ENCODE results near the gene AMDHD1. TPM values are rescaled to one million over a fixed set of nuclear protein-coding genes. Genes with fewer than 3 reads are reported as not detected.

AMDHD1 gene
- total RNA-seq, 8 experiments from 2014 or later, result 0.27 to 9.9 (median 1.2) TPM

- peak in 1 of 8 experiments; percentile 42 for ATAC-seq (replicated peaks in 6 of 8)
- in situ Hi-C loops (cut with MboI; ENCODE audit: low pct_unique_long_range_greater_than_20kb in 2 of 9, low sequenced_read_pairs in 9 of 9, unreplicated experiment in 9 of 9), result loop anchor here in 2 of 9 experiments (25.0 kb wide), 2 partner anchors 376 to 401 kb away; no protein-coding TSS in a partner anchor
- no peak overlapping the region for H3K4me3 ChIP-seq
- H3K27ac ChIP-seq, result no peak overlapping the region
- 62 to 87% (median 77%) methylated on average over 4 to 10 of the region's 11 CpGs for WGBS, 10 experiments
- peaks cover 0 to 2% of the 10 kb centered on the region in 2 donors for H3K4me1 ChIP-seq (replicated peaks in 1 of 2)
Measured at GRCh38 chr12:95988506-95989275, 45.6 kb downstream of the AMDHD1 start.

GRCh38 chr12:95989504-95990123, 46.5 kb downstream of the AMDHD1 start:
- ATAC-seq (replicated peaks in 6 of 8), result no peak
- in situ Hi-C loops (cut with MboI; ENCODE audit: low pct_unique_long_range_greater_than_20kb in 2 of 9, low sequenced_read_pairs in 9 of 9, unreplicated experiment in 9 of 9), result loop anchor here in 2 of 9 experiments (25.0 kb wide), 2 partner anchors 377 to 402 kb away; no protein-coding TSS in a partner anchor
- Histone ChIP-seq H3K4me1 (replicated peaks in 1 of 2) (peaks cover 0 to 2% of the 10 kb centered on the region in 2 donors), H3K4me3 (no peak overlapping the region), H3K27ac (no peak overlapping the region)
- 11 to 100% (median 50%) methylated on average over 1 to 4 of the region's 4 CpGs; no CpG with 5 or more reads in 2 of the 10 experiments for WGBS, 10 experiments

- in situ Hi-C loops (cut with MboI; ENCODE audit: low pct_unique_long_range_greater_than_20kb in 2 of 9, low sequenced_read_pairs in 9 of 9, unreplicated experiment in 9 of 9), result loop anchor here in 2 of 9 experiments (25.0 kb wide), 2 partner anchors 378 to 403 kb away; no protein-coding TSS in a partner anchor
- no peak overlapping the region for H3K27ac ChIP-seq
- no peak for ATAC-seq (replicated peaks in 6 of 8)
- no peak overlapping the region for H3K4me3 ChIP-seq
- H3K4me1 ChIP-seq (replicated peaks in 1 of 2), result peaks cover 0 to 2% of the 10 kb centered on the region in 2 donors
- 58 to 77% (median 67%) methylated on average over 1 to 3 of the region's 7 CpGs; no CpG with 5 or more reads in 3 of the 10 experiments for WGBS, 10 experiments
Measured at GRCh38 chr12:95990136-95990535, 47.0 kb downstream of the AMDHD1 start.

GRCh38 chr12:95993907-95994306, 50.8 kb downstream of the AMDHD1 start:
- H3K4me1 ChIP-seq (replicated peaks in 1 of 2), result peaks cover 0 to 2% of the 10 kb centered on the region in 2 donors
- 38 to 93% (median 83%) methylated on average over 1 to 6 of the region's 7 CpGs; no CpG with 5 or more reads in 1 of the 10 experiments for WGBS, 10 experiments
- in situ Hi-C loops (cut with MboI; ENCODE audit: low pct_unique_long_range_greater_than_20kb in 2 of 9, low sequenced_read_pairs in 9 of 9, unreplicated experiment in 9 of 9), result loop anchor here in 2 of 9 experiments (25.0 kb wide), 2 partner anchors 382 to 407 kb away; no protein-coding TSS in a partner anchor
- no peak overlapping the region for H3K27ac ChIP-seq
- H3K4me3 ChIP-seq, result no peak overlapping the region
- no peak for ATAC-seq (replicated peaks in 6 of 8)

GRCh38 chr12:95994476-95994875, 51.3 kb downstream of the AMDHD1 start:
- no peak for ATAC-seq (replicated peaks in 6 of 8)
- no peaks in the 10 kb centered on the region for H3K4me1 ChIP-seq (replicated peaks in 1 of 2)
- no peak overlapping the region for H3K4me3 ChIP-seq
- in situ Hi-C loops (cut with MboI; ENCODE audit: low pct_unique_long_range_greater_than_20kb in 2 of 9, low sequenced_read_pairs in 9 of 9, unreplicated experiment in 9 of 9), result loop anchor here in 2 of 9 experiments (25.0 kb wide), 2 partner anchors 382 to 407 kb away; no protein-coding TSS in a partner anchor
- no peak overlapping the region for H3K27ac ChIP-seq
- WGBS, 10 experiments, result 50 to 100% (median 93%) methylated on average over 1 to 3 of the region's 5 CpGs; no CpG with 5 or more reads in 4 of the 10 experiments

- Histone ChIP-seq H3K27ac (no peak overlapping the region), H3K4me1 (replicated peaks in 1 of 2) (no peaks in the 10 kb centered on the region), H3K4me3 (no peak overlapping the region)
- in situ Hi-C loops (cut with MboI; ENCODE audit: low pct_unique_long_range_greater_than_20kb in 2 of 9, low sequenced_read_pairs in 9 of 9, unreplicated experiment in 9 of 9), result loop anchor here in 2 of 9 experiments (25.0 kb wide), 2 partner anchors 383 to 408 kb away; no protein-coding TSS in a partner anchor
- no peak for ATAC-seq (replicated peaks in 6 of 8)
- 45 to 100% (median 92%) methylated on average over 1 to 17 of the region's 29 CpGs; no CpG with 5 or more reads in 1 of the 10 experiments for WGBS, 10 experiments
Measured at GRCh38 chr12:95995238-95996031, 52.3 kb downstream of the AMDHD1 start.

GRCh38 chr12:95996034-95996658, 53.0 kb downstream of the AMDHD1 start, which contains the start of gene HAL:
TSS of gene HAL (minus strand) at chr12:95996344. CDS start at chr12:95995910, 434 bp downstream.
- Histone ChIP-seq H3K4me1 (replicated peaks in 1 of 2) (no peaks in the 10 kb centered on the region), H3K27ac (no peak within 1 kb of the TSS), H3K4me3 (no peak within 1 kb of the TSS)
- in situ Hi-C loops (cut with MboI; ENCODE audit: low pct_unique_long_range_greater_than_20kb in 2 of 9, low sequenced_read_pairs in 9 of 9, unreplicated experiment in 9 of 9), result loop anchor here in 2 of 9 experiments (25.0 kb wide), 2 partner anchors 384 to 409 kb away; no protein-coding TSS in a partner anchor
- 0 to 100% (median 58%) methylated on average over 1 to 5 of the region's 7 CpGs; no CpG with 5 or more reads in 2 of the 10 experiments for WGBS, 10 experiments
- peak in 1 of 8 experiments; percentile 29 for ATAC-seq (replicated peaks in 6 of 8)

- H3K27ac ChIP-seq, result no peak overlapping the region
- H3K4me1 ChIP-seq (replicated peaks in 1 of 2), result no peaks in the 10 kb centered on the region
- ATAC-seq (replicated peaks in 6 of 8), result no peak
- in situ Hi-C loops (cut with MboI; ENCODE audit: low pct_unique_long_range_greater_than_20kb in 2 of 9, low sequenced_read_pairs in 9 of 9, unreplicated experiment in 9 of 9), result loop anchor here in 2 of 9 experiments (25.0 kb wide), 2 partner anchors 385 to 410 kb away; no protein-coding TSS in a partner anchor
- H3K4me3 ChIP-seq, result no peak overlapping the region
- 79 to 100% (median 93%) methylated on average over 1 to 3 of the region's 3 CpGs; no CpG with 5 or more reads in 2 of the 10 experiments for WGBS, 10 experiments
Measured at GRCh38 chr12:95997276-95997675, 54.1 kb downstream of the AMDHD1 start.

- Histone ChIP-seq H3K27ac (no peak overlapping the region), H3K4me3 (no peak overlapping the region), H3K4me1 (replicated peaks in 1 of 2) (no peaks in the 10 kb centered on the region)
- 40 to 100% (median 82%) methylated on average over 1 to 4 of the region's 5 CpGs for WGBS, 10 experiments
- ATAC-seq (replicated peaks in 6 of 8), result no peak
- in situ Hi-C loops (cut with MboI; ENCODE audit: low pct_unique_long_range_greater_than_20kb in 2 of 9, low sequenced_read_pairs in 9 of 9, unreplicated experiment in 9 of 9), result loop anchor here in 2 of 9 experiments (25.0 kb wide), 2 partner anchors 386 to 411 kb away; no protein-coding TSS in a partner anchor
Measured at GRCh38 chr12:95997911-95998510, 54.9 kb downstream of the AMDHD1 start.

GRCh38 chr12:95998611-95999286, 55.6 kb downstream of the AMDHD1 start:
- no peak overlapping the region for H3K4me3 ChIP-seq
- WGBS, 10 experiments, result 0 to 40% (median 9%) methylated on average over 1 to 7 of the region's 7 CpGs
- H3K27ac ChIP-seq, result no peak overlapping the region
- in situ Hi-C loops (cut with MboI; ENCODE audit: low pct_unique_long_range_greater_than_20kb in 2 of 9, low sequenced_read_pairs in 9 of 9, unreplicated experiment in 9 of 9), result loop anchor here in 2 of 9 experiments (25.0 kb wide), 2 partner anchors 386 to 411 kb away; no protein-coding TSS in a partner anchor
- no peaks in the 10 kb centered on the region for H3K4me1 ChIP-seq (replicated peaks in 1 of 2)
- peak; percentile 86 to 99 (median 94) for ATAC-seq (replicated peaks in 6 of 8)

GRCh38 chr12:95999484-95999883, 56.4 kb downstream of the AMDHD1 start:
- no peaks in the 10 kb centered on the region for H3K4me1 ChIP-seq (replicated peaks in 1 of 2)
- 62 to 86% (median 74%) methylated on average over 4 to 5 of the region's 5 CpGs; no CpG with 5 or more reads in 6 of the 10 experiments for WGBS, 10 experiments
- no peak overlapping the region for H3K27ac ChIP-seq
- no peak for ATAC-seq (replicated peaks in 6 of 8)
- H3K4me3 ChIP-seq, result no peak overlapping the region
- in situ Hi-C loops (cut with MboI; ENCODE audit: low pct_unique_long_range_greater_than_20kb in 2 of 9, low sequenced_read_pairs in 9 of 9, unreplicated experiment in 9 of 9), result loop anchor here in 2 of 9 experiments (25.0 kb wide), 2 partner anchors 387 to 412 kb away; no protein-coding TSS in a partner anchor

Data from motor neuron (in vitro differentiated cells).